Measurements from ENCODE around the gene ATP5PF. TPM values are rescaled to one million over a fixed set of nuclear protein-coding genes. Genes with fewer than 3 reads are reported as not detected.
"Not testable (repeated sequence)": the region's sequence is repeated elsewhere in the genome, so short reads cannot be mapped to it uniquely, and the experiment has no call there.

Gene ATP5PF, protein sequence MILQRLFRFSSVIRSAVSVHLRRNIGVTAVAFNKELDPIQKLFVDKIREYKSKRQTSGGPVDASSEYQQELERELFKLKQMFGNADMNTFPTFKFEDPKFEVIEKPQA
- total RNA-seq (10 to 100 TPM; 56.6 to 64.1 TPM), polyA plus RNA-seq (100 to 1,000 TPM; 305 to 419 TPM)

DNA sequence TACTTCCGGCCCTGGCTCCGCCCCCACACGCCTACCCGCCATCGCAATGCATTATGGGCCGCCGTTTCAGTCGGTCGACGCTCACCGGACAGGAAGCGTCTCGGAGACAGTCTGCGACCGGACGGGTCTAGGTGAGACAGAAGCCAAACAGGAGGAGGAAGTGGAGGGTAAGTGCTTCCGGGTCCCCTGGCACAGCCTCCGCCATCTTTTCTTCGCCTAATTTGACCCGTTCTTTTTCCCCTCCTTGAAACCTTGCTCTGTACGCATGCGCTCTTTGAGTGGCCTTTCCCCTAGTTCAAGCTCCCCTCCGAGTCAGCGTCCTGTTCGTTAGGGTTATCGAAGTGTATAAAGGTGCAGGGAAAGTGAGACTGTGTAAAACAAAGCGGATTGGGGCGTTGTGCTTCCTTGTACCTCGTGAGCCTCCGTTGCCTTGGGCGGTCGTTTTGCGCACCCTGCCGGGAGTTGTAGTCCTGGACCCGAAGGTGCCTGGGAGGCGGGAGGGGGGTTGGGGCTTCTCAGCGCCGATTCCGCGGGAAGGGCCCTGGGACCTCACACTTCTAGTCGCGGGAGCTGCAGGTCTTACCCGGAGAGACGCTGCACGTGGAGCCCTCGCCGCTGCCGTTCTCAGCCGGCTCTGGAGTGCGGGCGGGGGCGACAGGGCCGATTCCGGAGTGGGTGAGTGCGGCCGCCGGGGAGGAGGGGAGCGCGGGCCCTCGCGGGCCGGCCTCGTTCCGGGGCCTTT is at the start of gene ATP5PF, which contains the start of gene GABPA:
ATP5PF (minus strand) TSS at position 1 of the 742 bp plus-strand sequence. CDS start 5,110 bp downstream, outside the sequence.
GABPA (plus strand) TSS at position 69 of the 742 bp plus-strand sequence. CDS start 6,627 bp downstream, outside the sequence.
- POLR2A ChIA-PET (ENCODE audit: partially characterized antibody), result interaction anchor here (0.7 to 2.9 kb wide), 18 partner anchors 10 to 436 kb away, joined by 3 to 37 read pairs (median 4); partner anchors contain the start of genes APP and MRPL39
- CTCF ChIA-PET (ENCODE audit: partially characterized antibody), result interaction anchor here (0.7 to 4.2 kb wide), 7 partner anchors 9 to 314 kb away, joined by 3 to 28 read pairs (median 3); partner anchors contain the start of gene MRPL39
- Mint-ChIP-seq H3K27ac (peak within 1 kb of the TSS; percentile 99 to 100 (median 100)), H3K4me1 (peaks cover 38 to 71% (median 53%) of the 10 kb centered on the region in 4 donors), H3K9me3 (peaks cover 0 to 3% (median 0%) of the 10 kb centered on the region in 8 donors), H3K27me3 (peaks cover 3 to 4% of the 10 kb centered on the region in 2 donors), H3K36me3 (peaks cover 2 to 37% of the 10 kb centered on the region in 2 donors), H3K4me3 (peak within 1 kb of the TSS; percentile 99 to 100 (median 100))
- Histone ChIP-seq H3K27ac (ENCODE audit: low read depth, low read length) (peak within 1 kb of the TSS; percentile 91), H3K9me3 (ENCODE audit: control insufficient read depth in 1 of 2, low read length in 2 of 2) (no peaks in the 10 kb centered on the region), H3K4me1 (ENCODE audit: insufficient read depth, low read length) (peaks cover 52% of the 10 kb centered on the region), H3K4me3 (ENCODE audit: low read length in 2 of 2) (peak within 1 kb of the TSS; percentile 77 to 93), H3K36me3 (ENCODE audit: insufficient read depth, low read length) (peaks cover 2% of the 10 kb centered on the region), H3K27me3 (ENCODE audit: insufficient read depth, low read length) (no peaks in the 10 kb centered on the region)
- DNase-seq, result peak; percentile 96 to 98 (median 98)
- intact Hi-C loops (cut with micrococcal nuclease), result loop anchor here (1.0 to 2.0 kb wide), 5 partner anchors 66 to 436 kb away; partner anchors contain the start of genes APP and MRPL39

DNA sequence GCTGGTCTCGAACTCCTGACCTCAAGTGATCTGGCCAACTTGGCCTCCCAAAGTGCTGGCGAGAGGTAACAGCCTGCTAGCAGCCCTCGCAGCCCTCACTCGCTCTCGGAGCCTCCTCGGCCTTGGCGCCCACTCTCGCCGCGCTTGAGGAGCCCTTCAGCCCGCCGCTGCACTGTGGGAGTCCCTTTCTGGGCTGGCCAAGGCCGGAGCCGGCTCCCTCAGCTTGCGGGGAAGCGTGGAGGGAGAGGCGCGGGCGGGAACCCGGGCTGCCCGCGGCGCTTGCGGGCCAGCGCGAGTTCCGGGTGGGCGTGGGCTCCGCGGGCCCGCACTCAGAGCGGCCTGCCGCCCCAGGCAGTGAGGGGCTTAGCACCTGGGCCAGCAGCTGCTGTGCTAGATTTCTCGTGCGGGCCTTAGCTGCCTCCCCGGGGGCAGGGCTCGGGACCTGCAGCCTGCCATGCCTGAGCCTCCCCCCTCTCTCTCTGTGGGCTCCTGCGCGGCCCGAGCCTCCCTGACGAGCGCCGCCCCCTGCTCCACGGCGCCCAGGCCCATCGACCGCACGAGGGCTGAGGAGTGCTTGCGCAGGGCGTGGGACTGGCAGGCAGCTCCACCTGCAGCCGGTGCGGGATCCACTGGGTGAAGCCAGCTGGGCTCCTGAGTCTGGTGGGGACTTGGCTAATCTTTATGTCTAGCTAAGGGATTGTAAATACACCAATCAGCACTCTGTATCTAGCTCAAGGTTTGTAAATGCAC is 43.6 kb upstream of the ATP5PF start:
- H3K4me1 Mint-ChIP-seq; H3K36me3 Mint-ChIP-seq; intact Hi-C loops (cut with micrococcal nuclease); POLR2A ChIA-PET (ENCODE audit: partially characterized antibody); H3K27ac Mint-ChIP-seq; DNase-seq; H3K27ac ChIP-seq (ENCODE audit: low read depth, low read length); H3K27me3 ChIP-seq (ENCODE audit: insufficient read depth, low read length); H3K4me1 ChIP-seq (ENCODE audit: insufficient read depth, low read length); H3K36me3 ChIP-seq (ENCODE audit: insufficient read depth, low read length); H3K27me3 Mint-ChIP-seq; H3K9me3 ChIP-seq (ENCODE audit: control insufficient read depth in 1 of 2, low read length in 2 of 2); H3K4me3 Mint-ChIP-seq; H3K9me3 Mint-ChIP-seq; H3K4me3 ChIP-seq (ENCODE audit: low read length in 2 of 2): not testable (repeated sequence)
- CTCF ChIA-PET (ENCODE audit: partially characterized antibody), result interaction anchor here (0.9 to 2.7 kb wide), 3 partner anchors 12 to 23 kb away, joined by 3 to 12 read pairs (median 3); no protein-coding TSS in a partner anchor

DNA sequence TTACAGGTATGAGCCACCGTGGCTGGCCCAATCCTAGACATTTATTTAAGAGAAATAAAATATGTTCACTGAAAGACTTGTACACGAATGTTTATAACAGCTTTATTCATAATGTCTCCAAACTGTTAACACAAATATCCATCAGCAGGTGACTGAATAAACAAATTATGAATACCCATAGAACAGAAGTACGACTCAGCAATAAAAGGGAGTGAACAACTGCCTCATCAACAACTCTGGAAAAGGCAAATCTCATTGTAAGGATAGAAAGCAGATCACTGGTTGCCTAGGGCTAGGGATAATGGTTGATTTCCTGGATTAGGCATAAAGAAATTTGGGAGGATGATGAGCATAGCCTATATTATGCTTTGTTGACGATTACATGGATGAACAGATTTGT is 41.7 kb upstream of the ATP5PF start:
- H3K27ac ChIP-seq (ENCODE audit: low read depth, low read length), result no peak overlapping the region
- H3K9me3 ChIP-seq (ENCODE audit: control insufficient read depth in 1 of 2, low read length in 2 of 2), result no peaks in the 10 kb centered on the region
- Mint-ChIP-seq H3K36me3 (peaks cover 5% of the 10 kb centered on the region in 2 donors), H3K9me3 (no peaks in the 10 kb centered on the region), H3K4me3 (no peak overlapping the region), H3K4me1 (no peaks in the 10 kb centered on the region), H3K27me3 (no peaks in the 10 kb centered on the region), H3K27ac (no peak overlapping the region)
- ChIA-PET CTCF (ENCODE audit: partially characterized antibody) (interaction anchor here (1.5 kb wide), 1 partner anchor 168 kb away, joined by 3 read pairs; no protein-coding TSS in a partner anchor), POLR2A (ENCODE audit: partially characterized antibody) (no interaction called here)
- DNase-seq, result no peak
- intact Hi-C loops (cut with micrococcal nuclease), result no loop called here
- no peaks in the 10 kb centered on the region for H3K27me3 ChIP-seq (ENCODE audit: insufficient read depth, low read length)
- no peak overlapping the region for H3K4me3 ChIP-seq (ENCODE audit: low read length in 2 of 2)
- H3K36me3 ChIP-seq (ENCODE audit: insufficient read depth, low read length), result no peaks in the 10 kb centered on the region
- H3K4me1 ChIP-seq (ENCODE audit: insufficient read depth, low read length), result no peaks in the 10 kb centered on the region

DNA sequence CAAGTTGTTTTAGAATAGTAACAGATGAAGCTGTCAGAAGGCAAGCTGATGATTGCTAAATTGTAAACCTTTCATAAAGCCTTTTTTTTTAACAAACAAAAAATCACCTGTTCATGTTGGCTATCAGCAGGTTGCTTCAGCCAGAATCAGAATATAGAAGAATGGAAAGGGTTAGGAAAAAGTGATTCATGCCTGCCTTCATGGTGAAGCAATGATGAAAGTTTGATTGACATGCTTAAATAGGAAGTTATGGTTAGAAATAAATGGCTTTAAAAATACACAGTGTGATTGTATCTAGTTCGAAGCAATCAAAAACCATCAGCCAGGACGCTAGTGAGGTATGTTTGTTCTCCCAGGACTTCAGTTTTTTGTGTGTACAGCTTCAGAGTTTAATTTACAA is 38.0 kb upstream of the ATP5PF start:
- peaks cover 4% of the 10 kb centered on the region for H3K36me3 ChIP-seq (ENCODE audit: insufficient read depth, low read length)
- no peak overlapping the region for H3K27ac ChIP-seq (ENCODE audit: low read depth, low read length)
- Mint-ChIP-seq H3K9me3 (no peaks in the 10 kb centered on the region), H3K36me3 (peaks cover 19 to 24% of the 10 kb centered on the region in 2 donors), H3K4me1 (no peaks in the 10 kb centered on the region), H3K27ac (no peak overlapping the region), H3K4me3 (no peak overlapping the region), H3K27me3 (no peaks in the 10 kb centered on the region)
- intact Hi-C loops (cut with micrococcal nuclease), result no loop called here
- no peaks in the 10 kb centered on the region for H3K4me1 ChIP-seq (ENCODE audit: insufficient read depth, low read length)
- no peaks in the 10 kb centered on the region for H3K27me3 ChIP-seq (ENCODE audit: insufficient read depth, low read length)
- DNase-seq, result no peak
- ChIA-PET POLR2A (ENCODE audit: partially characterized antibody) (no interaction called here), CTCF (ENCODE audit: partially characterized antibody) (no interaction called here)
- no peaks in the 10 kb centered on the region for H3K9me3 ChIP-seq (ENCODE audit: control insufficient read depth in 1 of 2, low read length in 2 of 2)
- H3K4me3 ChIP-seq (ENCODE audit: low read length in 2 of 2), result no peak overlapping the region

DNA sequence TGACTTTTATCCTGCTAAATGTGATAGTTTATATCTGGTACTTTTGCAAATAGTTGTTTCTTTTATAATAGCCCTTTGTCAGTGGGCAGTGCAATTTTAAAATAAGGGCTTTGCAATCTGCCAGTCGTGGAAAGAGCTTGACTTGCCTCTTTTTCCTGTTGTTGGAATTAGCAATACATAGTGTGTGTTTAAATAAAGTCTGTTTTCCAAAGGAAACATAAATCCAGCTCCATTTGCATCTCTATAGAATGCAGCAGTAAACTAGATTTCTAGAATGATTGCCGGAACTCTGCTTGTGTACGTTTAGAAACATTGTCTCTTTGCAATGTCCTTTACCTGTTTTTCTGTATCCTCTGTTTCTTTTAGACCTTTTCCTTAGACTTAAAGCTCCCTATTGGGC is 33.2 kb upstream of the ATP5PF start:
- Mint-ChIP-seq H3K4me3 (no peak overlapping the region), H3K36me3 (peaks cover 45 to 66% of the 10 kb centered on the region in 2 donors), H3K9me3 (no peaks in the 10 kb centered on the region), H3K27me3 (no peaks in the 10 kb centered on the region), H3K27ac (no peak overlapping the region), H3K4me1 (no peaks in the 10 kb centered on the region)
- Histone ChIP-seq H3K4me1 (ENCODE audit: insufficient read depth, low read length) (no peaks in the 10 kb centered on the region), H3K9me3 (ENCODE audit: control insufficient read depth in 1 of 2, low read length in 2 of 2) (no peaks in the 10 kb centered on the region), H3K36me3 (ENCODE audit: insufficient read depth, low read length) (peaks cover 25% of the 10 kb centered on the region), H3K27ac (ENCODE audit: low read depth, low read length) (no peak overlapping the region), H3K27me3 (ENCODE audit: insufficient read depth, low read length) (no peaks in the 10 kb centered on the region), H3K4me3 (ENCODE audit: low read length in 2 of 2) (no peak overlapping the region)
- intact Hi-C loops (cut with micrococcal nuclease), result no loop called here
- ChIA-PET POLR2A (ENCODE audit: partially characterized antibody) (interaction anchor here (1.1 kb wide), 1 partner anchor 23 kb away, joined by 3 read pairs; no protein-coding TSS in a partner anchor), CTCF (ENCODE audit: partially characterized antibody) (interaction anchor here (1.1 kb wide), 3 partner anchors 14 to 159 kb away, joined by 3 to 4 read pairs (median 3); no protein-coding TSS in a partner anchor)
- no peak for DNase-seq

DNA sequence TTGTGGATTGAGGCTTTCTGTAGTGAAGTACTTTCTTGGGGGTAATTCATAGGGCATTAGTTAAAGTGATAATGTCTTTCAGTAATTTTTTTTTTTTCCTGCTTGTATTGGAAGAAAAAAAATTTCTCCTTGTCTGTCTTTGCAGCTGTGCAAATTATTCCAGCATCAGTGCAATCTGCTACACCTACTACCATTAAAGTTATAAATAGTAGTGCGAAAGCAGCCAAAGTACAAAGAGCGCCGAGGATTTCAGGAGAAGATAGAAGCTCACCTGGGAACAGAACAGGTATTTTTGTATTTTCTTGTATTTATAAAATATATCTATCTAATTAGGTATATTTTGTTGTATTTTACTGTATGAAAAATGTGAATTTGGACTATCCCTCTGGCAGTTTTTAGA is 29.4 kb upstream of the ATP5PF start:
- intact Hi-C loops (cut with micrococcal nuclease), result no loop called here
- POLR2A ChIA-PET (ENCODE audit: partially characterized antibody), result no interaction called here
- H3K27ac ChIP-seq (ENCODE audit: low read depth, low read length), result no peak overlapping the region
- no peak overlapping the region for H3K4me3 ChIP-seq (ENCODE audit: low read length in 2 of 2)
- no peaks in the 10 kb centered on the region for H3K27me3 ChIP-seq (ENCODE audit: insufficient read depth, low read length)
- H3K9me3 Mint-ChIP-seq, result no peaks in the 10 kb centered on the region
- no peaks in the 10 kb centered on the region for H3K27me3 Mint-ChIP-seq
- peaks cover 49% of the 10 kb centered on the region for H3K36me3 ChIP-seq (ENCODE audit: insufficient read depth, low read length)
- no peaks in the 10 kb centered on the region for H3K4me1 Mint-ChIP-seq
- peaks cover 60 to 87% of the 10 kb centered on the region in 2 donors for H3K36me3 Mint-ChIP-seq
- DNase-seq, result no peak
- CTCF ChIA-PET (ENCODE audit: partially characterized antibody), result interaction anchor here (0.9 to 1.6 kb wide), 2 partner anchors 12 to 166 kb away, joined by 3 read pairs; no protein-coding TSS in a partner anchor
- H3K9me3 ChIP-seq (ENCODE audit: control insufficient read depth in 1 of 2, low read length in 2 of 2), result no peaks in the 10 kb centered on the region
- no peak overlapping the region for H3K27ac Mint-ChIP-seq
- H3K4me1 ChIP-seq (ENCODE audit: insufficient read depth, low read length), result no peaks in the 10 kb centered on the region
- H3K4me3 Mint-ChIP-seq, result no peak overlapping the region

DNA sequence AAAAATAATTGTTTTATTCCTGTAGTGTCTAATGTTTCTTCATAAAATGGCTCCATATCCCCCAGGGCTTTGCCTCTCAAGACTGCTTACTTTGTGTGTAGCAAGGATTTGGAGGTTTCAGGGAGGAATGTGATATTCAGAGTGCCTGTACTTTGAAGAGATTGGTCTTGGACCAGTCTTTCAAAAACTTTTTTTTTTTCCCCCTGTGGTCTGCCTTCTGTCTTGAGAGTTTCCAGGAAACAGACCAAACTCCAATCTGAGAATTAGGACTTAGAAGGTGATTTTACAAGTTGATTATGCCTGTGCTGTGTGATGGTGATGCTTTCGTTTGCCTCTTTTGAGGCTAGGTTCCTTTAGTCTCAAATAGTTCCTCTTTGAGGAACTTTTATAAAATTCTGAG is 26.0 kb upstream of the ATP5PF start:
- Mint-ChIP-seq H3K27me3 (no peaks in the 10 kb centered on the region), H3K9me3 (no peaks in the 10 kb centered on the region), H3K4me3 (no peak overlapping the region), H3K36me3 (peaks cover 59 to 81% of the 10 kb centered on the region in 2 donors), H3K27ac (no peak overlapping the region), H3K4me1 (peaks cover 0 to 11% (median 9%) of the 10 kb centered on the region in 4 donors)
- peaks cover 8% of the 10 kb centered on the region for H3K4me1 ChIP-seq (ENCODE audit: insufficient read depth, low read length)
- ChIA-PET CTCF (ENCODE audit: partially characterized antibody) (no interaction called here), POLR2A (ENCODE audit: partially characterized antibody) (no interaction called here)
- intact Hi-C loops (cut with micrococcal nuclease), result no loop called here
- H3K9me3 ChIP-seq (ENCODE audit: control insufficient read depth in 1 of 2, low read length in 2 of 2), result no peaks in the 10 kb centered on the region
- DNase-seq, result no peak
- H3K27ac ChIP-seq (ENCODE audit: low read depth, low read length), result no peak overlapping the region
- peaks cover 51% of the 10 kb centered on the region for H3K36me3 ChIP-seq (ENCODE audit: insufficient read depth, low read length)
- H3K27me3 ChIP-seq (ENCODE audit: insufficient read depth, low read length), result no peaks in the 10 kb centered on the region
- no peak overlapping the region for H3K4me3 ChIP-seq (ENCODE audit: low read length in 2 of 2)

Data from CD4-positive, alpha-beta memory T cell (primary cell).